H7 (cell line): ENCODE measurements around the gene ASPSCR1. TPM values are rescaled to one million over a fixed set of nuclear protein-coding genes. Genes with fewer than 3 reads are reported as not detected.

Experiments
- DNase-seq: peaks from one replicate; pipeline ENCODE4 v3.0.0; 2012
- H3K27me3 ChIP-seq: 2 replicates; pipeline ENCODE4 v1.6.0; 2011; ENCODE audit warnings: mild to moderate bottlenecking, low read length; ENCODE audit not compliant: control insufficient read depth, insufficient read depth
- H3K36me3 ChIP-seq: replicated peaks from 2 replicates; pipeline ENCODE4 v1.5.1; 2011; ENCODE audit warnings: low read length; ENCODE audit not compliant: control insufficient read depth, insufficient read depth
- H3K4me3 ChIP-seq: 2 replicates; pipeline ENCODE4 v1.5.1; 2011; ENCODE audit warnings: low read depth, mild to moderate bottlenecking, control low read depth, low read length, moderate library complexity; ENCODE audit not compliant: insufficient read depth
- total RNA-seq: library from RNA; depleted of rRNA; stranded (reverse); fragments of >200 nt; shearing (Covaris generic); gene quantifications from 2 replicates; pipeline ENCODE4 v1.2.3, GENCODE V29; 2014

ASPSCR1 gene
- total RNA-seq, 1 experiment from 2014 or later, result 62.1 TPM

GRCh38 chr17:81961521-81962498 lies 15.6 kb upstream of the ASPSCR1 start:
- H3K4me3 ChIP-seq, result peak overlapping the region; percentile 30
- no peaks in the 10 kb centered on the region for H3K36me3 ChIP-seq
- H3K27me3 ChIP-seq, result peaks cover 68% of the 10 kb centered on the region
- DNase-seq, result peak; percentile 78

GRCh38 chr17:81962499-81963441 lies 14.7 kb upstream of the ASPSCR1 start:
- H3K27me3 ChIP-seq, result peaks cover 74% of the 10 kb centered on the region
- no peaks in the 10 kb centered on the region for H3K36me3 ChIP-seq
- no peak overlapping the region for H3K4me3 ChIP-seq
- DNase-seq, result peak; percentile 70

- no peak overlapping the region for H3K4me3 ChIP-seq
- peaks cover 60% of the 10 kb centered on the region for H3K27me3 ChIP-seq
- no peaks in the 10 kb centered on the region for H3K36me3 ChIP-seq
- no peak for DNase-seq
These were observed 13.2 kb upstream of the ASPSCR1 start for GRCh38 chr17:81964081-81964849.

- Histone ChIP-seq H3K27me3 (peaks cover 40% of the 10 kb centered on the region), H3K4me3 (no peak overlapping the region), H3K36me3 (no peaks in the 10 kb centered on the region)
- peak; percentile 88 for DNase-seq
These were observed 10.8 kb upstream of the ASPSCR1 start for GRCh38 chr17:81966343-81967243.

- Histone ChIP-seq H3K27me3 (peaks cover 34% of the 10 kb centered on the region), H3K4me3 (no peak overlapping the region), H3K36me3 (no peaks in the 10 kb centered on the region)
- DNase-seq, result peak; percentile 74
These were observed 10.2 kb upstream of the ASPSCR1 start for GRCh38 chr17:81967244-81967532.

- no peaks in the 10 kb centered on the region for H3K36me3 ChIP-seq
- H3K27me3 ChIP-seq, result peaks cover 28% of the 10 kb centered on the region
- H3K4me3 ChIP-seq, result no peak overlapping the region
- peak; percentile 95 for DNase-seq
These were observed 9.7 kb upstream of the ASPSCR1 start for GRCh38 chr17:81967533-81968395.

- no peak overlapping the region for H3K4me3 ChIP-seq
- peaks cover 22% of the 10 kb centered on the region for H3K27me3 ChIP-seq
These were observed 9.1 kb upstream of the ASPSCR1 start for GRCh38 chr17:81968396-81968745.

GRCh38 chr17:81968850-81969812 lies 8.3 kb upstream of the ASPSCR1 start:
- H3K36me3 ChIP-seq, result no peaks in the 10 kb centered on the region
- H3K27me3 ChIP-seq, result peaks cover 16% of the 10 kb centered on the region
- no peak overlapping the region for H3K4me3 ChIP-seq
- DNase-seq, result no peak

More at GRCh38 chr17:81968396-81968745, 9.1 kb upstream of the ASPSCR1 start:
- no peaks in the 10 kb centered on the region for H3K36me3 ChIP-seq
- no peak for DNase-seq

GRCh38 chr17:81973432-81973831 lies 4.0 kb upstream of the ASPSCR1 start:
- no peak overlapping the region for H3K4me3 ChIP-seq
- DNase-seq, result no peak
- no peaks in the 10 kb centered on the region for H3K36me3 ChIP-seq
- H3K27me3 ChIP-seq, result peaks cover 12% of the 10 kb centered on the region

- Histone ChIP-seq H3K4me3 (peak overlapping the region; percentile 73), H3K36me3 (peaks cover 3% of the 10 kb centered on the region; the same call in 1 of the 2 replicates), H3K27me3 (peaks cover 12% of the 10 kb centered on the region)
- DNase-seq, result peak; percentile 75
These were observed 858 bp upstream of the ASPSCR1 start for GRCh38 chr17:81976332-81977210.
